K562 (cell line): ENCODE results near the gene PFAS. TPM values are rescaled to one million over a fixed set of nuclear protein-coding genes. Genes with fewer than 3 reads are reported as not detected.

ENCODE experiments used
- CTBP1 ChIP-seq: fragments of 450-650 bp; IDR thresholded peaks from 2 replicates; pipeline ENCODE4 v1.6.1; 2016; ENCODE audit warnings: borderline replicate concordance
- DEAF1 ChIP-seq: fragments of 450-650 bp; formaldehyde crosslinking; IDR thresholded peaks from 2 replicates; pipeline ENCODE4 v1.4.0; 2020; ENCODE audit warnings: mild to moderate bottlenecking, moderate library complexity
- ELF4 ChIP-seq: fragments of 450-650 bp; formaldehyde crosslinking; IDR thresholded peaks from 2 replicates; pipeline ENCODE4 v1.4.0; 2022; ENCODE audit warnings: missing genetic modification characterization
- PRDM10 ChIP-seq: fragments of 450-650 bp; IDR thresholded peaks from 2 replicates; pipeline ENCODE4 v1.6.1; 2018; ENCODE audit not compliant: partially characterized antibody
- REST ChIP-seq, 2 experiments: fragments of 450-650 bp; formaldehyde crosslinking in 1 of 2; IDR thresholded peaks; 2 replicates each; pipeline versions ENCODE4 v1.4.0 to v1.6.1; 2014 to 2020; ENCODE audit warnings: mild to moderate bottlenecking in 2 of 2, borderline replicate concordance in 1 of 2, low read depth in 1 of 2
- SMC3 ChIP-seq: conservative IDR thresholded peaks from 2 replicates; pipeline ENCODE4 v1.6.1; 2011; ENCODE audit warnings: low read depth, low read length, improper control_type of control experiment; ENCODE audit not compliant: insufficient read depth
- SRSF1 ChIP-seq: fragments of 200-400 bp; formaldehyde crosslinking; IDR thresholded peaks from 2 replicates; pipeline ENCODE4 v1.6.1; 2017; ENCODE audit warnings: mild to moderate bottlenecking, low read depth, low read length, moderate library complexity
- ZBTB8A ChIP-seq: fragments of 450-650 bp; IDR thresholded peaks from 2 replicates; pipeline ENCODE4 v1.6.1; 2018; ENCODE audit warnings: mild to moderate bottlenecking, moderate library complexity; ENCODE audit not compliant: partially characterized antibody
- ZBTB9 ChIP-seq: fragments of 450-650 bp; formaldehyde crosslinking; IDR thresholded peaks from 2 replicates; pipeline ENCODE4 v1.4.0; 2020; ENCODE audit warnings: mild to moderate bottlenecking, moderate library complexity
- ZNF134 ChIP-seq: fragments of 250-450 bp; sonication (Bioruptor Pico); conservative IDR thresholded peaks from 2 replicates; pipeline ENCODE4 v1.4.0; 2020
- ZNF354B ChIP-seq: fragments of 250-450 bp; sonication (Bioruptor Pico); IDR thresholded peaks from 2 replicates; pipeline ENCODE4 v1.4.0; 2020
- ZNF384 ChIP-seq: IDR thresholded peaks from 2 replicates; pipeline ENCODE4 v1.6.1; 2012; ENCODE audit warnings: low read depth, low read length, improper control_type of control experiment
- polyA plus RNA-seq, 8 experiments: library from polyadenylated mRNA; depleted of rRNA in 4 of 8; stranded (reverse) in 5 of 8; unstranded in 3 of 8; fragments of >200 nt; fragmentation: Nextera tagmentation in 2 of 8; fragmentation: Illumina TruSeq in 1 of 8; extraction: Ambion mirVana in 2 of 8; extraction: Trizol in 1 of 8; gene quantifications; 2 replicates each; pipeline versions ENCODE4 v1.2.1 to v1.2.3, GENCODE V29; 2011 to 2014; ENCODE audit warnings: inconsistent platforms in 1 of 8, missing spikeins in 1 of 8
- total RNA-seq, 7 experiments: library from RNA; depleted of rRNA in 6 of 7; stranded (reverse); fragments of >200 nt in 6 of 7; fragmentation: Illumina TruSeq in 2 of 7; extraction: Trizol in 2 of 7; gene quantifications; 2 replicates each; pipeline versions ENCODE4 v1.2.1 to v1.2.3, GENCODE V29; 2011 to 2021; ENCODE audit warnings: low replicate concordance in 1 of 7

PFAS gene
- total and polyA plus RNA-seq, 9 of the 15 experiments (the other 6 are each of a cell fraction or from before 2014, with no cell fraction given), result 11.6 to 131 (median 43.9) TPM

GRCh38 chr17:8300627-8301242, 51.6 kb downstream of the PFAS start (continued):
- TF ChIP-seq REST (IDR thresholded peaks at IDR 0.05; ENCODE audit: borderline replicate concordance), result peak; percentile 72; the same call in 1 of the 2 replicates
- TF ChIP-seq REST (CRISPR knock-in tag; IDR thresholded peaks at IDR 0.05; ENCODE audit: low read depth), result no peak
- no peak for TF ChIP-seq ZNF354B (CRISPR knock-in tag)
- peak; percentile 22; the same call in 1 of the 2 replicates for TF ChIP-seq CTBP1
- no peak for TF ChIP-seq ZBTB9
- TF ChIP-seq ZNF134 (CRISPR knock-in tag), result no peak
- peak; percentile 44 for TF ChIP-seq DEAF1
- TF ChIP-seq SRSF1, result no peak
- TF ChIP-seq PRDM10, result no peak
- 0 out of 2 replicates have a peak, but pooled peaks have one; percentile 28 for TF ChIP-seq ZNF384
- no peak for TF ChIP-seq ZBTB8A
- no peak for TF ChIP-seq ELF4 (CRISPR knock-in tag)
- peak; percentile 63; the same call in 1 of the 2 replicates for TF ChIP-seq SMC3
